A673 (cell line): Measurements from ENCODE around the gene TMEM242. TPM values are rescaled to one million over a fixed set of nuclear protein-coding genes. Genes with fewer than 3 reads are reported as not detected.

Experiments
- BruUV-seq: library from RNA; stranded (reverse); fragments of 400-500 nt; replicated peaks from 2 replicates; lab custom pipeline; 2021; lab: Mats Ljungman, UMichigan
- CTCF ChIA-PET: fragments of 300-600 bp; sonication (Branson Sonifier 250); formaldehyde crosslinking; loops from one replicate; lab custom pipeline; 2022; ENCODE audit warnings: antibody characterized with exemption; lab: Charles Lee
- POLR2A ChIA-PET: fragments of 300-600 bp; sonication (Branson Sonifier 250); formaldehyde crosslinking; loops from one replicate; lab custom pipeline; 2022; ENCODE audit warnings: antibody characterized with exemption; ENCODE audit not compliant: low non-redundant PET; lab: Charles Lee
- DNase-seq: peaks from one replicate; pipeline ENCODE4 v3.0.0-alpha.2; 2015; ENCODE audit warnings: low spot score
- H3K27ac ChIP-seq: fragments of 200-600 bp; sonication (generic); 2 replicates; pipeline ENCODE4 v1.5.1; 2016; ENCODE audit warnings: mixed run types, low read depth, mild to moderate bottlenecking, mixed read lengths, antibody characterized with exemption, low read length; ENCODE audit not compliant: poor library complexity, severe bottlenecking
- H3K27me3 ChIP-seq: fragments of 200-600 bp; sonication (generic); replicated peaks from 2 replicates; pipeline ENCODE4 v1.6.1; 2017; ENCODE audit warnings: mixed run types, low read depth, mild to moderate bottlenecking, mixed read lengths, antibody characterized with exemption, low read length; ENCODE audit not compliant: insufficient read depth, poor library complexity
- H3K36me3 ChIP-seq: fragments of 200-600 bp; sonication (generic); 2 replicates; pipeline ENCODE4 v1.6.1; 2016; ENCODE audit warnings: mixed run types, mild to moderate bottlenecking, mixed read lengths, antibody characterized with exemption, low read length; ENCODE audit not compliant: insufficient read depth, poor library complexity, severe bottlenecking
- H3K4me1 ChIP-seq: fragments of 200-600 bp; sonication (generic); 2 replicates; pipeline ENCODE4 v1.6.1; 2017; ENCODE audit warnings: mixed run types, mild to moderate bottlenecking, mixed read lengths, antibody characterized with exemption, low read length; ENCODE audit not compliant: insufficient read depth, poor library complexity, severe bottlenecking
- H3K4me3 ChIP-seq: fragments of 200-600 bp; sonication (generic); 2 replicates; pipeline ENCODE4 v1.5.1; 2016; ENCODE audit warnings: low read depth, mixed run types, mild to moderate bottlenecking, mixed read lengths, low read length; ENCODE audit not compliant: poor library complexity, severe bottlenecking
- H3K9me3 ChIP-seq: fragments of 200-600 bp; sonication (generic); 2 replicates; pipeline ENCODE4 v1.6.1; 2016; ENCODE audit warnings: mixed run types, low read depth, mild to moderate bottlenecking, mixed read lengths, antibody characterized with exemption, low read length; ENCODE audit not compliant: poor library complexity, severe bottlenecking
- EZH2 ChIP-seq: fragments of 200-600 bp; sonication (generic); IDR thresholded peaks from 2 replicates; pipeline ENCODE4 v1.6.1; 2017; ENCODE audit warnings: borderline replicate concordance, low read depth, mild to moderate bottlenecking, mixed read lengths, antibody characterized with exemption, low read length; ENCODE audit not compliant: poor library complexity, severe bottlenecking
- intact Hi-C: fragments of 100-400 bp; cut with micrococcal nuclease; formaldehyde crosslinking; loops from one replicate; pipeline ENCODE4 v1.10.0; 2022; ENCODE audit not compliant: unreplicated experiment
- total RNA-seq: library from RNA; stranded (reverse); gene quantifications from 2 replicates; pipeline ENCODE4 v1.2.3, GENCODE V29; 2021
- TF ChIP-seq, protein P1 (sequence below): fragments of 300-800, 200-600 bp; sonication (generic); conservative IDR thresholded peaks from 2 replicates; pipeline ENCODE4 v1.5.1; 2017; ENCODE audit warnings: low read depth, mild to moderate bottlenecking, antibody characterized with exemption, low read length, moderate library complexity, mixed read lengths

Gene TMEM242
- total RNA-seq, 1 experiment from 2014 or later, result 13.2 TPM

DNA sequence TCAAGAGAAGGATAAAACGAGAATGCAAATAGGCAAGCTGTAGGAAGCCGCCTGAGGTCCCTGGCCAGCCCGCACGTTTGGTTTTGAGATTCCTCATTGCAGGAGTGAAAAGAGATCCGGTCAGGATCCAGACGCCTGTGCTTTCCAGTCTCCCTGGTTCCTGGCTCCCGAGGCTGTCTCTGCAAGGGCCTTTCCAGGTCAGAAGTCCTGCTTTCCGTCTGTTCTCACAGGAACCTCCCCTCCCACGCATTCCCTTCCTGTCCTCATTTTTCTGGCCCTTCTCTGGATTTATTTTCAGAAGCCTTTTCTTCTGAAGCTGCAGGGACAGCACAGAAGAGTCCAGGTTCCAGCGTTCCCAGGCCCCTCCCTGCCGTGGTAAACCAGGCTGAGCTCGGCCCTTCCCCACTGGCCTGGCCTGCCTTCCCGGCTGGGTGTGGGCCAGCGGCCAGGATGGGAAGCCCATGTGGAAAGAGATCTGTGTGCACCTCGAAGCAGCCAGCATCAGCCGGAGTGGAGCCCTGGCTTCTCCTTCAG is 54.0 kb downstream of the TMEM242 start:
- Histone ChIP-seq H3K36me3 (no peaks in the 10 kb centered on the region), H3K27me3 (no peaks in the 10 kb centered on the region), H3K4me1 (peaks cover 14% of the 10 kb centered on the region), H3K27ac (no peak overlapping the region), H3K9me3 (no peaks in the 10 kb centered on the region), H3K4me3 (no peak overlapping the region)
- no TSS peak for BruUV-seq
- no peak for DNase-seq
- TF ChIP-seq EZH2, result no peak
- TF ChIP-seq, protein P1, sequence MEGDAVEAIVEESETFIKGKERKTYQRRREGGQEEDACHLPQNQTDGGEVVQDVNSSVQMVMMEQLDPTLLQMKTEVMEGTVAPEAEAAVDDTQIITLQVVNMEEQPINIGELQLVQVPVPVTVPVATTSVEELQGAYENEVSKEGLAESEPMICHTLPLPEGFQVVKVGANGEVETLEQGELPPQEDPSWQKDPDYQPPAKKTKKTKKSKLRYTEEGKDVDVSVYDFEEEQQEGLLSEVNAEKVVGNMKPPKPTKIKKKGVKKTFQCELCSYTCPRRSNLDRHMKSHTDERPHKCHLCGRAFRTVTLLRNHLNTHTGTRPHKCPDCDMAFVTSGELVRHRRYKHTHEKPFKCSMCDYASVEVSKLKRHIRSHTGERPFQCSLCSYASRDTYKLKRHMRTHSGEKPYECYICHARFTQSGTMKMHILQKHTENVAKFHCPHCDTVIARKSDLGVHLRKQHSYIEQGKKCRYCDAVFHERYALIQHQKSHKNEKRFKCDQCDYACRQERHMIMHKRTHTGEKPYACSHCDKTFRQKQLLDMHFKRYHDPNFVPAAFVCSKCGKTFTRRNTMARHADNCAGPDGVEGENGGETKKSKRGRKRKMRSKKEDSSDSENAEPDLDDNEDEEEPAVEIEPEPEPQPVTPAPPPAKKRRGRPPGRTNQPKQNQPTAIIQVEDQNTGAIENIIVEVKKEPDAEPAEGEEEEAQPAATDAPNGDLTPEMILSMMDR, result no peak
- ChIA-PET POLR2A (no interaction called here), CTCF (no interaction called here)
- intact Hi-C loops, result no loop called here

DNA sequence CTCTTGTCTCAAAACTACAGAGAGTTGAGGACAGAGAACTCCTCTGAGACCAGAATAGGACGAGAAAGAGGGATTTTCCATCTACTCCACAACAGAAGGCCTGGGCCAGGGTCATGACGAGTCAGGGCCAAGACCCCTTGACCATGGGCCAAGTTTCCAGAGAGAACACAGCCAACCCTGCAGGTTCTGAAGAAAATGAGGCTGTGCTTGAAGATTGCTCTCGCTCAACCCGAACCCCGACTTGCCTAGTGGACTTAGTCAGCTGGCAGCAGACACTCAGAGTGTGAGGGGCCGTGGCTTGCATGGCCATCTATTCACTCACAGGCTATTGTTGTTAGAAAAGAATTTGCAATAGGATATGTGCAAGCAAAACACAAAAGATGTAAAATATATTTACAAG is 54.5 kb downstream of the TMEM242 start:
- POLR2A ChIA-PET, result no interaction called here
- Histone ChIP-seq H3K27me3 (no peaks in the 10 kb centered on the region), H3K4me1 (peaks cover 9% of the 10 kb centered on the region), H3K9me3 (no peaks in the 10 kb centered on the region), H3K4me3 (no peak overlapping the region), H3K27ac (no peak overlapping the region), H3K36me3 (no peaks in the 10 kb centered on the region)
- intact Hi-C loops, result no loop called here
- CTCF ChIA-PET, result no interaction called here
- DNase-seq, result no peak
- TF ChIP-seq, protein P1, result no peak
- TF ChIP-seq EZH2, result no peak
- BruUV-seq, result no TSS peak

DNA sequence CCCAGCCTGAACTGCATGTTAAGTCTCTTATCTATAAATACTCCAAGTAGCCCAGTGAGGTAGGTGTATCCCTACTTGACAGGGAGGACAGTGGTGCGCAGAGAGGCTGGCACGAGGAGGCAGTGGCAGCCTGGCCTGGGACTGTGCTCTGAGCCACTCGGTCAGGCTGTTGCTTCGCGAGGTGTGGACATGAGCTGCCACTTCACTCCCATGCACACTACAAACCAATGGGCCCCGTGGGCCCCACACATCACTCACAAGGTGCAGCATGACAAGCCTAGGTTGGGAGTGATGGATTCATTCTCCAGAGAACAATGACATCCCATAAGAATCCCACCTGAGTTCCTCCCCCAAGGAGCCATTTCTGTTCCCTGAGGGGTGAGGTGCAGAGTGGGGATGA is 54.9 kb downstream of the TMEM242 start:
- H3K4me3 ChIP-seq, result no peak overlapping the region
- H3K4me1 ChIP-seq, result peaks cover 5% of the 10 kb centered on the region
- TF ChIP-seq EZH2, result no peak
- TF ChIP-seq, protein P1, result no peak
- H3K36me3 ChIP-seq, result no peaks in the 10 kb centered on the region
- DNase-seq, result no peak
- BruUV-seq, result no TSS peak
- no peak overlapping the region for H3K27ac ChIP-seq
- ChIA-PET POLR2A (interaction anchor here (0.7 kb wide), 1 partner anchor 1619 kb away, joined by 3 read pairs; no protein-coding TSS in a partner anchor), CTCF (no interaction called here)
- H3K9me3 ChIP-seq, result no peaks in the 10 kb centered on the region
- intact Hi-C loops, result no loop called here
- H3K27me3 ChIP-seq, result no peaks in the 10 kb centered on the region
